Measurements from ENCODE around the gene ZNF155.

Gene ZNF155

DNA sequence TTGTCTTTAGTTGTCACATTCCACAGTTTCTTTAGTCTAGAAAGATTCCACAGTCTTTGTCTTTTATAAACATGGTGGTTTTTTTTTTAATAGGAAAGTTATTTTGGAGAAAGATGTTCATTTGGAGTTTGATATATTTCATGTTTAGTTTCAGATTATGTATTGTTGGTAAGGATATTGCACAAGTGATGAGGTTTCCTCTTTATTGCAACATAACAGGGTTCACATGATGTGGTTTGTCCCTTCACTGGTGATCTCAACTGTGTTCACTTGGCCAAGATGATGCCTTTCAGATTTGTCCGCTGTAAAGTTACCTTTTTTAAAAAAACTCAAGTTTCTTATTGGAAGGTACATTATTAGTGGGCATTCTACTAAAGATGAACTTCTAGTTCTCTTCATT is 22.0 kb downstream of the ZNF155 start:
- no peak for DNase-seq

- no peak for DNase-seq
Measured at GRCh38 chr19:44007473-44007872, 23.5 kb downstream of the ZNF155 start.

- DNase-seq: no peak
Measured at GRCh38 chr19:44010468-44010867, 26.5 kb downstream of the ZNF155 start.

DNA sequence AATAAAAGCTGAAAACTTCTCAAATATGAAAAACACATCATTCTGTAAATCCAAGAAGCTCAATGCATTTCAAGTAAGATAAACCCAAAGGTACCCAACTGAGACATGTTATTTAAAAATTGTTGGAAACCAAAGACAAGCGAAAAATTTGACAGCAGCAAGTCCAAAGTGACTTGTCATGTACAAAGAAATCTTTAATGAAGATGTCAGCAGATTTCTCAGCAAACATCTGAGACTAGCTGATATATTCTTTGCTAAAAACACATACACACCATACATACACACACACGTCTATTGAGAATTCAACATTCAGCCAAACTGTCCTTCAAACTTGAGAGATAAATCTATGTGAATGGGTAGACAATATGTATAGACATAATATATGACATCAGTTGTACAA is 35.5 kb downstream of the ZNF155 start:
- no peak for DNase-seq

GRCh38 chr19:44021221-44021620 is 37.2 kb downstream of the ZNF155 start:
- DNase-seq: no peak

DNA sequence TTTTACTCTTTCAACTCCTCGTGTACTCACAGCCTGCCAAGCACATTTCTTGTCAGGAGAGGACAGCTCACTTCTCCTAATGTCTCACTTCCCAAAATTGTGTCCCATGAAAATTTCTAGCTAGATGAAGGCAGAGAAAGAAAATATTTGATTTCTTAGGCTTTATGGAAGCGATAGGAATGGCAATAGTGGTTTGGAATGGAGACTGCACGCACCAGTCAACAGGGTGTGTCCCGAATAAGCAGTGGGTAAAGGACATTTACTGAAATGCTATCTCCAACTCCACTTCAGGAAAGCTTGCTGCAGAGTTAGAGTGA is 40.9 kb downstream of the ZNF155 start:
- no peak for DNase-seq

DNA sequence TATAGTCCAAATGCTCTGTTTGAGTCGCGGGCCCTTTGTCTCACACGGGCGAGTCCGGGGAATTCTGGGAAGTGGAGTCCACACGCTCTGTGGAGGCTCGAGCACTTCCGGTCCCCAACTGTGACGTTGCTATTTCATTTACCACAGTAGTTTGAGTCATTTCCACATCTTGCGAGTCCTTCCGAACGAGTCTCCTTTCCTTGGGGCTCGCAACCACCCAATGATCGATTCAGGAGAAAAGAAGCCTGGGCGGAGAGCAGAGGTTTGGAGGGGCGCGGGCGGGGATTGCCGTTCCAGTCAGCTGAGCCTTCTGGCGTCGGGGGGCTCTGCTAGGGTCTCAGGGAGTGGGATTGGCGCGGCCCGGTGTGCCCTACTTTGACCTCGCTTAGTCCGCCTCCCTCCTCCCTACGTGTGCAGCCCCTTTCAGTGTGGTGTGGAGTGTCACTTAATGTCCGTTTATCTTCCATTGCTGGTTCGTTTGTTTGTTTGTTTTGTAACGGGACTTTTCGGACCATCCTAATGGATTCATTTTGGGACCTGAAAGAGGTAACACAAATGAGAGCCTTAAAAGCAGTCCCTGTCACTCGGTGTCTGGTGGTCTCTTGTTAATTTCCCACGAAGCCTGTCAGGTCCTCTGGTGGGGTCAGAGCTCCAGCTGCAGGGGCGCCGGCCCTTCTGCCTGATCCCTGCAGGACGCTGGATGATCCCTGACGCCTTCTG is 41.4 kb downstream of the ZNF155 start, which contains the start of gene ZNF222:
Gene ZNF222, plus strand, starts transcription at position 163 of the 720 bp plus-strand sequence. Its CDS starts 58 bp downstream, at position 221.
- peak; percentile 73 for DNase-seq

GRCh38 chr19:44026622-44027021 is 42.6 kb downstream of the ZNF155 start:
- DNase-seq: no peak

GRCh38 chr19:44032001-44032610 is 48.1 kb downstream of the ZNF155 start:
- no peak for DNase-seq

DNA sequence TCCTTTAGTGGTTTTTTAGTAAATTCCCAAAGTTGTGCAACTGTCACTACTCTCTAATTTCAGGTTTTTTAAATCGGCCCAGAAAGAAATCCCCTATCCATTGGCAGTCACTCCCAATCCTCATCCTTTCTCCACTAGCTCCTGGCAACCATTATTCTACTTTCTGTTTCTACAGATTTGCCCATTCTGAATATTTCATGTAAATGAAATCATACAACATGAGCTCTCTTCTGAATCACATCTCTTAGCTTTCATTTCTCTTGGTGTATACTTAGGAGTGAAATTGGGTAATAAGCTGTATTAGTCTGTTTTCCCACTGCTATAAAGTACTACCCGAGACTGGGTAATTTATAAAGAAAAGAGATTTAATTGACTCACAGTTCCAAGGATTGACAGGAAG is 58.2 kb downstream of the ZNF155 start:
- DNase-seq: no peak
